Panc1 (cell line): ENCODE results near the gene DPY19L1. TPM values are rescaled to one million over a fixed set of nuclear protein-coding genes. Genes with fewer than 3 reads are reported as not detected.

Experiments
- ATAC-seq: fragments of 200-7000 bp; cut with Tn5 transposase; 2 replicates; pipeline ENCODE4 v1.9.1; 2020; ENCODE audit warnings: mild to moderate bottlenecking, moderate library complexity
- BruUV-seq: library from RNA; stranded (reverse); fragments of 400-500 nt; replicated peaks from 2 replicates; lab custom pipeline; 2021; lab: Mats Ljungman, UMichigan
- CTCF ChIA-PET: fragments of 300-600 bp; sonication (Branson Sonifier 250); formaldehyde crosslinking; loops from one replicate; lab custom pipeline; 2022; ENCODE audit warnings: antibody characterized with exemption; lab: Charles Lee
- POLR2A ChIA-PET: fragments of 300-600 bp; sonication (Branson Sonifier 250); formaldehyde crosslinking; loops from one replicate; lab custom pipeline; 2022; ENCODE audit warnings: antibody characterized with exemption; lab: Charles Lee
- DNase-seq: peaks from one replicate; pipeline ENCODE4 v3.0.0-alpha.2; 2010; ENCODE audit warnings: low read depth, low spot score
- H3K27ac ChIP-seq: 2 replicates; pipeline ENCODE4 v1.5.1; 2011; ENCODE audit warnings: mild to moderate bottlenecking, low read length, inconsistent platforms
- H3K27me3 ChIP-seq: fragments of 200-500 bp; sonication (Bioruptor generic); 2 replicates; pipeline ENCODE4 v1.6.0; 2014; ENCODE audit warnings: low read length, inconsistent platforms; ENCODE audit not compliant: control insufficient read depth, insufficient read depth
- H3K36me3 ChIP-seq: fragments of 200-500 bp; sonication (Bioruptor generic); 2 replicates; pipeline ENCODE4 v1.5.1; 2014; ENCODE audit warnings: inconsistent platforms, mild to moderate bottlenecking, low read length, moderate library complexity; ENCODE audit not compliant: control insufficient read depth, insufficient read depth
- H3K4me1 ChIP-seq: 2 replicates; pipeline ENCODE4 v1.5.1; 2011; ENCODE audit warnings: inconsistent platforms, mild to moderate bottlenecking, low read length, moderate library complexity; ENCODE audit not compliant: control insufficient read depth, insufficient read depth
- H3K4me3 ChIP-seq, 2 experiments: 2 replicates each; pipeline ENCODE4 v1.5.1; 2011 to 2012; ENCODE audit warnings: low read depth in 2 of 2, low read length in 2 of 2, mild to moderate bottlenecking in 2 of 2, inconsistent platforms in 1 of 2, moderate library complexity in 1 of 2
- H3K9me3 ChIP-seq: fragments of 200-500 bp; sonication (Bioruptor generic); 2 replicates; pipeline ENCODE4 v1.5.1; 2014; ENCODE audit warnings: low read depth, mild to moderate bottlenecking, inconsistent platforms, low read length, moderate library complexity; ENCODE audit not compliant: control insufficient read depth, insufficient read depth
- CTCF ChIP-seq: fragments of 450-650 bp; IDR thresholded peaks from 2 replicates; pipeline ENCODE4 v1.5.1; 2017; ENCODE audit warnings: mild to moderate bottlenecking
- POLR2AphosphoS5 ChIP-seq: IDR thresholded peaks from 2 replicates; pipeline ENCODE4 v1.6.1; 2012; ENCODE audit warnings: mild to moderate bottlenecking, low read depth, low read length, moderate library complexity
- REST ChIP-seq, 2 experiments: IDR thresholded peaks; 2 replicates each; pipeline ENCODE4 v1.6.1; 2011 to 2012; ENCODE audit warnings: low read depth in 2 of 2, control low read depth in 1 of 2, low read length in 1 of 2, mild to moderate bottlenecking in 1 of 2, moderate library complexity in 1 of 2; ENCODE audit not compliant: insufficient read depth in 1 of 2
- SIN3A ChIP-seq: IDR thresholded peaks from 2 replicates; pipeline ENCODE4 v1.6.1; 2012; ENCODE audit warnings: low read depth, mild to moderate bottlenecking, low read length, moderate library complexity, borderline replicate concordance; ENCODE audit not compliant: insufficient read depth
- TCF7L2 ChIP-seq: IDR thresholded peaks from 2 replicates; pipeline ENCODE4 v1.6.1; 2011; ENCODE audit warnings: mild to moderate bottlenecking, low read depth, low read length, inconsistent platforms
- in situ Hi-C: cut with HindIII; loops from 2 replicates; pipeline ENCODE4 v1.10.0; 2016; ENCODE audit warnings: low sequenced_read_pairs, low pct_unique_long_range_greater_than_20kb
- intact Hi-C: fragments of 100-400 bp; cut with micrococcal nuclease; formaldehyde crosslinking; loops from one replicate; pipeline ENCODE4 v1.10.0; 2022; ENCODE audit not compliant: unreplicated experiment
- total RNA-seq: library from RNA; stranded (reverse); gene quantifications from one replicate; pipeline ENCODE4 v1.2.1, GENCODE V29; 2021; ENCODE audit not compliant: unreplicated experiment

DPY19L1 gene
- total RNA-seq, 1 experiment from 2014 or later, result 103 TPM

GRCh38 chr7:35036361-35037171 lies 719 bp downstream of the DPY19L1 start:
- H3K9me3 ChIP-seq, result no peaks in the 10 kb centered on the region
- no TSS peak for BruUV-seq
- TF ChIP-seq CTCF (no peak), SIN3A (no peak), TCF7L2 (no peak), POLR2AphosphoS5 (no peak), REST (IDR thresholded peaks at IDR 0.05; ENCODE audit: insufficient read depth in 1 of 2, low read depth in 2 of 2, low read length in 1 of 2) (no peak)
- CTCF ChIA-PET, result interaction anchor here (0.6 to 0.7 kb wide), 5 partner anchors 18 to 693 kb away, joined by 4 to 9 read pairs (median 5); no protein-coding TSS in a partner anchor
- H3K4me3 ChIP-seq, result peak overlapping the region; percentile 88 to 90
- peaks cover 30% of the 10 kb centered on the region for H3K4me1 ChIP-seq
- H3K36me3 ChIP-seq, result no peaks in the 10 kb centered on the region; the same call in 1 of the 2 replicates
- DNase-seq (no peak), ATAC-seq (peak; percentile 47)
- H3K27ac ChIP-seq, result peak overlapping the region; percentile 90
- intact Hi-C loops (loop anchor here (10.0 kb wide), 2 partner anchors 292 to 712 kb away; no protein-coding TSS in a partner anchor), in situ Hi-C loops (no loop called here)
- POLR2A ChIA-PET, result interaction anchor here (1.2 kb wide), 1 partner anchor 12 kb away, joined by 3 read pairs; no protein-coding TSS in a partner anchor
- H3K27me3 ChIP-seq, result no peaks in the 10 kb centered on the region

GRCh38 chr7:35035511-35035961 lies 1.7 kb downstream of the DPY19L1 start:
- Histone ChIP-seq H3K4me3 (peak overlapping the region; percentile 88 to 90), H3K4me1 (peaks cover 36% of the 10 kb centered on the region), H3K27ac (peak overlapping the region; percentile 90), H3K27me3 (no peaks in the 10 kb centered on the region), H3K9me3 (no peaks in the 10 kb centered on the region), H3K36me3 (no peaks in the 10 kb centered on the region; the same call in 1 of the 2 replicates)
- no peak for ATAC-seq
- peak; percentile 73 for TF ChIP-seq CTCF
- TF ChIP-seq SIN3A, result no peak
- DNase-seq, result peak; percentile 67
- ChIA-PET CTCF (interaction anchor here (0.6 to 1.0 kb wide), 2 partner anchors 16 to 714 kb away, joined by 8 to 13 read pairs; no protein-coding TSS in a partner anchor), POLR2A (interaction anchor here (0.6 to 1.2 kb wide), 5 partner anchors 11 to 765 kb away, joined by 3 to 20 read pairs (median 11); partner anchors contain the start of gene SEPTIN7)
- in situ Hi-C loops (no loop called here), intact Hi-C loops (loop anchor here (2.0 to 10.0 kb wide), 3 partner anchors 213 to 711 kb away; no protein-coding TSS in a partner anchor)
- BruUV-seq, result no TSS peak
